Stimulated activated CD8-positive, alpha-beta memory T cell treated with anti-CD3 and anti-CD28 coated beads, Interleukin-15, amount 100 ng/mL, for 24 hours (primary cell): ENCODE data around the gene GPR82.
"Not testable (repeated sequence)": the region's sequence is repeated elsewhere in the genome, so short reads cannot be mapped to it uniquely, and the experiment has no call there.

ENCODE experiments used
- DNase-seq: peaks from one replicate; pipeline ENCODE4 v3.0.0-alpha.2; 2020; ENCODE audit warnings: low read depth

GPR82 gene

GRCh38 chrX:41723826-41724225, at the start of gene GPR82:
TSS of gene GPR82 (plus strand) at chrX:41724181. CDS start at chrX:41727027, 2,846 bp downstream.
- no peak for DNase-seq

- not testable (repeated sequence) for DNase-seq
These were observed 47.6 kb upstream of the GPR82 start for GRCh38 chrX:41676361-41676760.

GRCh38 chrX:41677183-41678060, 46.6 kb upstream of the GPR82 start:
- DNase-seq = no peak

GRCh38 chrX:41684138-41684537, 39.8 kb upstream of the GPR82 start:
- DNase-seq = no peak

GRCh38 chrX:41684940-41685339, 39.0 kb upstream of the GPR82 start:
- DNase-seq = no peak

- DNase-seq = no peak
These were observed 37.2 kb upstream of the GPR82 start for GRCh38 chrX:41686788-41687187.

- DNase-seq = no peak
These were observed 35.8 kb upstream of the GPR82 start for GRCh38 chrX:41688156-41688555.

GRCh38 chrX:41688835-41689234, 35.1 kb upstream of the GPR82 start, which contains the start of gene GPR34:
TSS of gene GPR34 (plus strand) at chrX:41688973. CDS start at chrX:41695634, 6,661 bp downstream.
- DNase-seq = no peak

- no peak for DNase-seq
These were observed 34.3 kb upstream of the GPR82 start for GRCh38 chrX:41689711-41690110.

GRCh38 chrX:41692162-41692749, 31.7 kb upstream of the GPR82 start:
- DNase-seq = no peak

- no peak for DNase-seq
These were observed 31.0 kb upstream of the GPR82 start for GRCh38 chrX:41693024-41693423.

- DNase-seq = no peak
These were observed 28.6 kb upstream of the GPR82 start for GRCh38 chrX:41695426-41695825.

- DNase-seq = no peak
These were observed 20.4 kb upstream of the GPR82 start for GRCh38 chrX:41703574-41704029.

GRCh38 chrX:41705042-41705441, 18.9 kb upstream of the GPR82 start:
- no peak for DNase-seq

- no peak for DNase-seq
These were observed 18.2 kb upstream of the GPR82 start for GRCh38 chrX:41705680-41706374.

GRCh38 chrX:41707218-41707617, 16.8 kb upstream of the GPR82 start:
- no peak for DNase-seq

- DNase-seq = no peak
These were observed 15.5 kb upstream of the GPR82 start for GRCh38 chrX:41708486-41708885.

- DNase-seq = no peak
These were observed 12.8 kb upstream of the GPR82 start for GRCh38 chrX:41711021-41711667.

GRCh38 chrX:41716222-41716621, 7.8 kb upstream of the GPR82 start:
- no peak for DNase-seq

- no peak for DNase-seq
These were observed 7.1 kb upstream of the GPR82 start for GRCh38 chrX:41716767-41717473.

GRCh38 chrX:41718481-41719235, 5.3 kb upstream of the GPR82 start:
- no peak for DNase-seq
